Fibroblast of villous mesenchyme (primary cell): ENCODE results near the gene KCP. TPM values are rescaled to one million over a fixed set of nuclear protein-coding genes. Genes with fewer than 3 reads are reported as not detected.

Experiments
- DNase-seq: peaks from one replicate; pipeline ENCODE4 v3.0.0-alpha.2; 2010; ENCODE audit warnings: low read depth
- H3K4me3 ChIP-seq: 2 replicates; pipeline ENCODE4 v1.5.1; 2011; ENCODE audit warnings: low read depth, mild to moderate bottlenecking, low read length
- total RNA-seq: library from RNA; depleted of rRNA; stranded (reverse); fragments of >200 nt; gene quantifications from 2 replicates; pipeline ENCODE4 v1.2.3, GENCODE V29; 2012
- TF ChIP-seq, protein P1 (sequence below): IDR thresholded peaks from 2 replicates; pipeline ENCODE4 v1.5.1; 2012; ENCODE audit warnings: low read depth, mild to moderate bottlenecking, low read length; ENCODE audit not compliant: insufficient read depth

Gene KCP
- total RNA-seq, 1 donor, result not detected

- no peak overlapping the region for H3K4me3 ChIP-seq
- no peak for DNase-seq
- TF ChIP-seq, protein P1, sequence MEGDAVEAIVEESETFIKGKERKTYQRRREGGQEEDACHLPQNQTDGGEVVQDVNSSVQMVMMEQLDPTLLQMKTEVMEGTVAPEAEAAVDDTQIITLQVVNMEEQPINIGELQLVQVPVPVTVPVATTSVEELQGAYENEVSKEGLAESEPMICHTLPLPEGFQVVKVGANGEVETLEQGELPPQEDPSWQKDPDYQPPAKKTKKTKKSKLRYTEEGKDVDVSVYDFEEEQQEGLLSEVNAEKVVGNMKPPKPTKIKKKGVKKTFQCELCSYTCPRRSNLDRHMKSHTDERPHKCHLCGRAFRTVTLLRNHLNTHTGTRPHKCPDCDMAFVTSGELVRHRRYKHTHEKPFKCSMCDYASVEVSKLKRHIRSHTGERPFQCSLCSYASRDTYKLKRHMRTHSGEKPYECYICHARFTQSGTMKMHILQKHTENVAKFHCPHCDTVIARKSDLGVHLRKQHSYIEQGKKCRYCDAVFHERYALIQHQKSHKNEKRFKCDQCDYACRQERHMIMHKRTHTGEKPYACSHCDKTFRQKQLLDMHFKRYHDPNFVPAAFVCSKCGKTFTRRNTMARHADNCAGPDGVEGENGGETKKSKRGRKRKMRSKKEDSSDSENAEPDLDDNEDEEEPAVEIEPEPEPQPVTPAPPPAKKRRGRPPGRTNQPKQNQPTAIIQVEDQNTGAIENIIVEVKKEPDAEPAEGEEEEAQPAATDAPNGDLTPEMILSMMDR, result no peak
These were observed 51.0 kb downstream of the KCP start for GRCh38 chr7:128859232-128860157.

DNA sequence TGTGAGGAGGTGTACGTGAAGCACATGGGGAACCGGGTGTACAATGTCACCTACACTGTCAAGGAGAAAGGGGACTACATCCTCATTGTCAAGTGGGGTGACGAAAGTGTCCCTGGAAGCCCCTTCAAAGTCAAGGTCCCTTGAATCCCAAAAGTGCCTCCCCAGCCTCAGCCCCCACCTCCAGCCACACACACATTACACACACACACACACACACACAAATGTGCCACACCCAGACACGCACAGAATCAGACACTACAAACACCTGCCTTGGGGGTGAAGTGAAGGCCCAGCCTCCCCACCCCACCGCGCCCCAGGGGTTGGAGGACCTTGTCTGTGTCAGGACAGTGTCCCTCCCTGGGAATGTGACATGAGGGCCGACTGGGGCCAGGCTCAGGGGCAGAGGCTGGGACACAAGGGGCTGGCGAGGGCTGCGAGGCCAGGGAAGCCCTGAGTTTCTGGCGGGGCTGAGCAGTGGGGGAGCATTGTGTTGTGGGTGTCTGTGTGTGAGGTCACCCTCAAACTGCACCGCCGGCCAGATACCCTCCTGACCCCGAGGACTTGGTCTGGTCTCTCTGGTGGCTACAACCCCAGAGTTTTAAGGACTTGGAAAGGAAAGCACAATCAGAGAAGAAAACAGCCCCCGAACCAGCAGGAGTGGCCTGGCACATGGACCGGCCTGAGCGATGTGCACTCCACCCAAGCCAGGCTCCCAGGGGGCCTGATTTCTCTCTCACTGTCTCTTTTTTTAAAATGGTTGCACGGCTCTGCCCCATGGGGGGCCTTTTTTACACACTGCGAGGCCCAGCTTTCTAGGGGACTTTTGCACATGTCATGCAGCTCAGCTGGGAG lies 51.9 kb downstream of the KCP start:
- H3K4me3 ChIP-seq, result no peak overlapping the region
- TF ChIP-seq, protein P1, result no peak
- DNase-seq, result no peak

- DNase-seq, result no peak
- TF ChIP-seq, protein P1, result no peak
- no peak overlapping the region for H3K4me3 ChIP-seq
These were observed 54.3 kb downstream of the KCP start for GRCh38 chr7:128856001-128856718.

DNA sequence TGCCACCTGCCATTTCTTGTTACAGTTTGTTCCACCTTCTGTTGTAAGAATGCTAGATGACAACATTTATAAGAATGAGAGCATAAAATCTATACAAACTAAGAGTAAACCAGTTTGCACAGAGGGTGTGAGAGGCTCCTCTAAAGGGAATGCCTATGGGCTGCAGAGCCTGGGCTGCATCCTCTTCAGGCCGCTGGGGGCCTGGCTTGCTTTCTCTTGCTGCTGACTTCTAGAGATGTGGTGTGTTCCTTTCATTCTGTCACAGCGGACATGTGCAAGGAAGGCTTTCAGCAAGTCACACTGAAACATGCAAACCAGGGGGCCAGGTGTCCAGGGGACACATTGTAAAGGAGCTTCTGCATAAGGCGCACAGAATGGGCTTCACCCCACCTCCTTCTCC lies 55.0 kb downstream of the KCP start:
- no peak for DNase-seq
- TF ChIP-seq, protein P1, result no peak
- no peak overlapping the region for H3K4me3 ChIP-seq

- no peak for DNase-seq
- no peak overlapping the region for H3K4me3 ChIP-seq
- TF ChIP-seq, protein P1, result no peak
These were observed 56.1 kb downstream of the KCP start for GRCh38 chr7:128854396-128854795.

GRCh38 chr7:128853799-128854198 lies 56.7 kb downstream of the KCP start:
- no peak for DNase-seq
- H3K4me3 ChIP-seq, result no peak overlapping the region
- TF ChIP-seq, protein P1, result no peak
